Activated CD8-positive, alpha-beta memory T cell treated with anti-CD3 and anti-CD28 coated beads for 48 hours (primary cell): ENCODE results near the gene RBM39.
"Not testable (repeated sequence)": the region's sequence is repeated elsewhere in the genome, so short reads cannot be mapped to it uniquely, and the experiment has no call there.

Source experiments
- DNase-seq, 3 experiments: peaks; one replicate each; pipeline ENCODE4 v3.0.0-alpha.2; 2020; ENCODE audit warnings: low read depth in 2 of 3, low spot score in 2 of 3

RBM39 gene

DNA sequence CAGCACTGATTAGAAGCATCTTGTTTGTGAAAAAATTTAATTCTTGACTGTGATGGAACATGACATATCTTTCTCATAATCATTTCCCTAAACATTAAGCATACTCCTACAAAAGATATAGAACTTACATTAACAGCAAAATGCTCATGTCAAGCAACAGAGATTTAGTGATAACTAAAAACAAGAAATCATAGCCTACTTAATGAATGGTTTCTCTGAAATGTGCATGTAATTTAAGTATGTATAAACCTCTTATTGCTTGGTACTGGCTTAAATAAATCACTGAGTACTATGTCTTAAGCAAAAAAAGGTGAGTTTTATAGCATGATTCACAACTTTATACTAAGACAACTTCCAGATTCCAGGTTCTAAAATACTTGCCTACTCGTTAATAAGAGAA lies 33.6 kb downstream of the RBM39 start:
- DNase-seq, result no peak

DNA sequence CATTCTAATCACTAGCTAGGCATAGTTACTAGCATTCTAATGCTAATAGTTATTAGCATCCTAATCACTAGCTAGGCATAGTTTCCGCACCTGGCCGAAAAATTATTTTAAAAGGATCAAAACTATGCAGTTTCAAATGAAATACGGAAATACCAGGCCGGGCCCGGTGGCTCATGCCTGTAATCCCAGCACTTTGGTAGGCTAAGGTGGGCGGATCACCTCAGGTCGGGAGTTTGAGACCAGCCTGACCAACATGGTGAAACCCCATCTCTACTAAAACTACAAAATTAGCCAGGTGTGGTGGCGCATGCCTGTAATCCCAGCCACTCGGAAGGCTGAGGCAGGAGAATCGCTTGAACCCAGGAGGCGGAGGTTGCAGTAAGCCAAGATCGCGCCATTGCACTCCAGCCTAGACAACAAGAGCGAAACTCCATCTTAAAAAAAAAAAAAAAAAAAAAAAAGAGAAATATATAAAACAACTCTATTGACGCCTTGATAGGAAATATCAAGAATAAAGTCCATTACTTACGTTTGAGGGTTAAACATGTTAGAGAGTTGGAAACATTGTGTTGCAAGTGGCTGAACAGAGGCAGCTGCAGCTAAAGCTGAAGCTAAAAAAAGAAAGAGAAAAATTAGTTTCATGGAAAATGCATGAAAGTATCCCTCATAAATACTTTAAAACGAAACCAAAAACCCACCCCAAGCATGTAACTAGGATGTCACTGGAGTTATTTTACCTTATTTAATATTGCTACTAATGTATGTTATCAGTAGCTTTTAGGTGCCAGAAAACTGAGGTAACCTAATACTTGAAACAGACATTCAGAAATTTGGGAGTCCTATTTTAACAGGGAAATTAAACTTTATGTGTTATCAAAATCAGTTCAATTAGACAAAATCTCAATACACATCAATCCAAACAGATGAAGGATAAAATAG lies 35.2 kb downstream of the RBM39 start:
- DNase-seq, result not testable (repeated sequence)

DNA sequence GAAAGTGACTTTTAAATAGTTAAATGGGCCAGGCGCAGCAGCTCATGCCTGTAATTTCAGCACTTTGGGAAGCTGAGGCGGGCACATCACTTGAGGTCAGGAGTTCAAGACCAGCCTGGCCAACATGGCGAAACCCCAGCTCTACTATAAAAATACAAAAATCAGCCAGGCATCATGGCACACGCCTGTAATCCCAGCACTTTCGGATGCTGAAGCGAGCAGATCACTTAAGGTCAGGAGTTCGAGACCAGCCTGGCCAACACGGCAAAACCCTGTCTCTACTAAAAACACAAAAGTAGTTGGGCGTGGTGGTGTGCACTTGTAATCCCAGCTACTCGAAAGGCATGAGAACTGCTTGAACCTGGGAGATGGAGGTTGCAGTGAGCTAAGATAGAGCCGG lies 36.2 kb downstream of the RBM39 start:
- not testable (repeated sequence) for DNase-seq

DNA sequence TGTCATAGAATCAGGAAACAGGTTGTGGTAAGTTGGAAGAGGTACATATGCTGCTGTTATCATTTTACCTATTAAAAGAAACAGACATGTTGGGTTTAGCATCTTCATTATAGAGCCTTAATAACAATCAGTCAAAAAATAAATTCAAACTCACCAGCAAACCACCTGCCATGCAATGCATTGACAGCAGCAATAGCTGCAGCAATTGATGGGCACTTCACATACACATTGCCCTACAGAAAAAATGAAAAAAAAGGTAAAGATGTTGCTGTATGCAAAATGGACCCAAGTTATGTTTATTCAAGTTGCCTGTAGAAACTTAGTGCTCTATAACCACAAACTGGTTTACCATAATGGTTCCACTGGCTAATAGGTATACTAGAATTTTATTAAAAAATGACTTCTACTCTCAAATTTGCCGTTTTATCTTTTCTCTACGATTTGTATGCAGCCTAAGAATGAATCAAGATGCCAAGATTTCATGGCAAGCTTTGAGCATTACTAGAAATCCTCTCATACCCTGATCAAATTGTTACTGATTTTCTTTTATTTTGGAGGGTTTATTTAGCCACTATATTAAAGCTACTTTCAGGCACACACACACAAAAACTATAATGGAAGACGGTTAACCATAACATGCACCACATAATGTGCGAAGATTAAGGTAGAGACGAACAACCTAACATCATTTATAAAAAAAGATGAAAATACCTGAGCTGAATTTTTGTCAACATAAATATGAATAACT lies 37.4 kb downstream of the RBM39 start:
- no peak for DNase-seq

DNA sequence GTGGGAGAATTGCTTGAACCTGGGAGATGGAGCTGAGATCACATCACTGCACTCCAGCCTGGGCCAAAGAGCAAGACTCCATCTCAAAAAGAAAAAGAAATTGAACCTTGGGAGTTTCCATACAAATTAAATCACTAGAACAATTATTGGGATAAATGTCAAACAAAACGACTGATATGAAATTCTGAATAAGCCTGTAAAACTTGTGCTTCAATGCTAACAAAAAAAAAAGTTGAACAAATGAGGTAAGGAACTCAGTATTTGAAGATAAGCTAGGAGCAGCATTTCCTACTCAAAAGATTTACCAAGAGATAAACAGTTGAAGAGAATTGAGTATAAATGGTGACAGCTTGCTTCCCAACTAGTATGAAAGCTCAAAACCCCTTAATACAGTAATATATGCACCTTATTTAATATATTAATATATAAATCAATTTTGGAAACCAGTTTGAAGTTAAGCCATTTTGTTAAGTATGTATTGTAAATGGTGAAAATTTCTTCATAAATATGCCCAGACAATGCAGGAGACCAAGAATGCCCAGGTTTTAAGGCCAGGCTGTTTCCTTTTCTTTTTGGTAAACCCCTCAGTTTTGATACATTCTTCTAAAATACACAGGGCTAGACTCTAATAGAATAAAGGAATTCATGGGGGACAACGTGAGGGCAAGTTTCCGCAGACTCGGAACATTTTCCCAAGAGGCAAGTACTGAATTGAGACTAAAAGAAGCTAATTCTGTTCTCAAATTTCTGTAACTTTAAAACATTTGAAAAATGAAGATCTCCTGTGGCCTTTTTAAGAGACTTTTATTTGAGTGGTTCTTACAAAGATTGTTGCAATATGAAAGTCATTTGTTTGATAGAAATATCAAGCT lies 39.0 kb downstream of the RBM39 start:
- no peak for DNase-seq

DNA sequence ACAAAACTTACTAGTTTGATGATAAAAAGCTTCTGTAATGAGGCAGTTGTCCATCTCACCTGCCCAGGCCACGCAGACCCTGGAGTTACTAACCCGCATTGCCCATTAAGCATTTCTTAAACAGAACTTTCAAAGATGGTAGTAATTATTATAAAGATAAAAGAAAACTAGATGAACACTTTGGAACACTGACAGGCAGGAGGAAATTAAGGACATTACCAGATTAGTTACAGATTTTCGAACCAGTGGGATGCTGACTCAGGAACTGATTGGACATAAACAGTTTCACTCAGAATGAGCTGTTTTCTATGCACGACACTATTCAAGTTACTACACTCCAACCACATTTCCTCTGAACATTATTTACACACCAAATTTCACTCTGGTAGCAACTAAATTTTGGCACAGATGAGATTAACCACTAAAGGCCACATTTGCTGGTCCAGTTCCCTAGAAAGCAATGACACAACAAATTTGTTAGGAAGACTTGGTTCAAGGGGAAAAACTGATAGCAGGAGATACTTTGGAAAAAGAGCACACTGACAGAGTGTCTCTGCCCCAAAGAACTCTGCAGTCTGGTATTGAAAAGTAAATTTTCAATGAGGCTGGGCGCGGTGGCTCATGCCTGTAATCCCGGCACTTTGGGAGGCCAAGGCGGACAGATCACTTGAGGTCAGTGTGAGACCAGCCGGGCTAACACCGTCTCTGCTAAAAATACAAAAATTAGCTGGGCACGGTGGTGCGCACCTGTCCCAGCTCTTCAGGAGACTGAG lies 39.8 kb downstream of the RBM39 start:
- no peak for DNase-seq

DNA sequence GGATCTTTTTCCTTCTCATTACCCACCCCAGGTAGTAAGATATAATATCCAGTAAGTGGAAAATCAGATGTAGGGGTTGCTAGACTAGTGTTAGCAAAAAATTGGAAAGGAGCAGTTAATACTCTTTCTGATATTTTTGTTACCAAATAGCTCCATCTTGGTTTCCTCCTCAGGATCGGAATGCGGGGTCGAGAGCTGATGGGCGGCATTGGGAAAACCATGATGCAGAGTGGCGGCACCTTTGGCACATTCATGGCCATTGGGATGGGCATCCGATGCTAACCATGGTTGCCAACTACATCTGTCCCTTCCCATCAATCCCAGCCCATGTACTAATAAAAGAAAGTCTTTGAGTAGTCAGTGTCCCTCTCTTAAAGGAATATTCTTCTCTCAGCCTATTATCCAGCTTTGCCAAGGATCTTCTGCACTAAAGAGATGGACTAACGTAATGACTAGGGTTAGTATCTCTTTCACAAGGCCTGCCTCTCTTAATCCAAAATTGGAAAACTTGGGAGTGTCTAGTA lies 41.4 kb downstream of the RBM39 start:
- DNase-seq, result no peak

DNA sequence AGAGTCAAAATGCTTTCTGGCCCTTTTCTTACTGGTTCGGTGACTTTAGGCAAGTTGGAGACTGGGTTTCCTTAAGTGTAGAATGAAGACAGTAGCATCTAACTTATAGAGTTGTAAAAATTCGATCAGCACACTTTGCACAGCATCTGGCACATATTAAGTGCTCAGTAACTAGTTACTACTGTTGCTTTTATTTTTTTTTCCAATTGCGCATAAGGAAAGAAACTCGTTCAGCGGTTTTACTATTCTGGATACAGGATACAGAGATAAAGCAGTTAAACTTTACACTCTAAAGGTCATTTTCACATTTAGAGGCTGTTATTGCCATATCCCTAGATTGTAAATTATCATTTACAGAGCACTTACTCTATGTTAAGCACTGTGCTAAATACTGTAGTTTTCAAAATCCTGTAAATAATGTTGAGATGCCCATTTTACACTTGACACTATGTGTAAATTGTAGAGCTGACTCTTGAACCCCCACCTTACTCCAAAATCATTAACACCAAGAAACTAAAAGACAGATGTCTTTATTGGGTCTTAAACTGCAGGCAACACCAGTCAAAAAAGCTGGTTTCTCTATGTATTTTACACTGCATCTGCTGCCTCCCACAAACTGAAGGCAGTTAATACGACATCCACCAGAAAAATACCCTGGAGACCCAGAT lies 42.0 kb downstream of the RBM39 start:
- no peak for DNase-seq

DNA sequence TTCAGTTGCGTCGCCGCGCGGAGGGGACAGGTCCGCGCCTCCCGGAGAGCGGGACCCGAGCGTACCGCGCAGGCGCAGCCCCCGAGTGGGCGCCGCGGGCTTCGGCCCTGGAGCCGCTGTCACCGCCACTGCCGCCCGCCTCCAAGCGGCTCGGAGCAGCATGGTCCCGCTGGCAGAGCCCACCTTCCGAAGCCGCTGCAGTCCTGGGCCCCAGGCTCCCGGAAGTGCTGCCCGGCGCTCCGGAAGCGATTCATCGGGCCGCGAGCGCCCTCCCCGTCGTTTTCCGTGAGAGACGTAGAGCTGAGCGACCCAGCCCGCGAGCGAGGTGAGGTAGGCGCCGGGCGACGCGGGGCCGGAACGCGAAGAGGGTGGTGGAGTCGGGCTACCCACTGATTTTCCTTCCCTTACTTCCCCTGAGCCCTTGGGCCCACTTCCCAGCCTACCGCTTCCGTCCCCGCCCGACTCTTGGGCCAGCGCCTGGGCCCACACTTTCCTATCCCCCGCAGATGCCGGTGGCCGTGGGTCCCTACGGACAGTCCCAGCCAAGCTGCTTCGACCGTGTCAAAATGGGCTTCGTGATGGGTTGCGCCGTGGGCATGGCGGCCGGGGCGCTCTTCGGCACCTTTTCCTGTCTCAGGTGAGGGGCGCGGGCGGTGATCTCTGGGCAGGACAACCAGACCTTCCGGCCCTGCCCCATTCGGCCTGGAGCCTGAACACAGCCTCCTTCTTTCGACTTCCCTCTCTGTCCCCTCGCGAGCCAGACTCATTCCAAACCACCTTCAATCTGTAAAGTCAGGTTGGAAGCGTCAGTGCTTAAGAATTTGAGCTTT lies 42.7 kb downstream of the RBM39 start, which contains the start of the genes NFS1 and ROMO1:
Gene NFS1, minus strand, starts transcription at position 226 of the 830 bp plus-strand sequence. Its CDS starts 64 bp downstream, at position 162.
Gene ROMO1, plus strand, starts transcription at position 279 of the 830 bp plus-strand sequence. Its CDS starts 228 bp downstream, at position 507.
- peak; percentile 68 to 79 (median 75) for DNase-seq

DNA sequence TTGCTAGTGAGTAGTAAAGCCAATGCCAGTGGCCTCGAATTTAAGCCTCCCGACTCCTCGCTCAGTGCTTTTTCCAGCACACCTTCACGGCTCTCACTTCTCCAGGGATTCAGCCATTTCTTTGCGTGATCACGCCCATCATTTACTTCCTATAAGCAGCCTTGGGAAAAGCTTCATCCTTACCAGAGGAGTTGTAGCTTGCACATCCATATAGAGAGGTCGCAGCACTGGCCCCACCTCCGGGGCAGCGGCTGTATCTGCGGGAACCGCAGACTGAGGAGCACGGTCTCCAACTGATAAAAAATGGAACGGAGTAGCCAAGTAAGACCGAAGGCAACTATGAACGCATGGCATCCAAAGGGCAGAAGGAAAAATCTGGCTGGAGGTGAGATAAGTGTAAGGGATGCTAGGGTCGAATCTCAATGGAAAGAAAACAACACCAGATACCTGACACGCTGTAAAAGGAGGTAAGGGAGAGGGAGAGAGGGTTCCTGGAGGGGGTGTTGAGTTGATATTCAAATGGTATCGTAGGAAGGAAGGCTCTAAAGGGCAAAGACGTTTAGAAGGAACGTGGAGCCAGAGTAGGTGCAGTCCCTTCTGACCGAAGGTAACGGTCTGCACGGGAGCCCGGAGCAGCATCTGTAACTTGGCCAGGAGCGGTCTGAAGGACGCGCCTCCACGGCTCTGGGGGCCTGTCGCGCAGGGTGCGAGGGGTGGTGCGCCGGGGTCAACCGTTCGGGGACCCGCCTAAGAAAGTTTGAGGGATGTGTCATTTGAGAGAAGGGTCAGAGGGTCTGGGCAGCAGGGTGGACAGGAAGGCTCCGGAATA lies 43.5 kb downstream of the RBM39 start:
- DNase-seq, result no peak

DNA sequence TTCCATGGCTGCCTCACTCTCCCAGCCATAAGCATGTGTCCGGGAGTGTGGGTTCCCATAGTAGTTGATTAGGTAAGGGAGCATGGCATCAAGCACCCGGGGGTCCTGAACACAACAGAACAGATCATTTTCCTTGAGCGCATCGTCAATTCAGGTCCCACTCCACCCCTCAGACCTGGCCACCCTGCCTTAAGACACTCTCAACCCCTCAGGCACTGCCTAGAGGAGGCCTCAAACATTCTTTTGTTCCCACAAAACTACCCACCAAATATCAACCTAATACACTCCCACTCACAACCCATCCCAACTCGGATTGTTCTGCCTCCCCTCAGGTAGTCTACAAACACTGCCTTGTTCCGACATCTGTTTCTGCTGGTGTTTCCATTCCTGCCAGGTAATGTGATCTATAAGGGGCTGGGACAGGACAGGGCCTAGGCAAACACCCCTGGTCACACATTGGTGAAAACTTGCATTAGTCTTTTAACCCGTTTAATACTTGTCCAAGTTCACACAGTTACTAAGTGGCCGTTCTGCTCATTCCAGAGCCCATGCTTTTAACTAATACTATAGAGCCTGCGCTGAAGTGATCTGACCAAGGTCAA lies 44.3 kb downstream of the RBM39 start:
- no peak for DNase-seq

DNA sequence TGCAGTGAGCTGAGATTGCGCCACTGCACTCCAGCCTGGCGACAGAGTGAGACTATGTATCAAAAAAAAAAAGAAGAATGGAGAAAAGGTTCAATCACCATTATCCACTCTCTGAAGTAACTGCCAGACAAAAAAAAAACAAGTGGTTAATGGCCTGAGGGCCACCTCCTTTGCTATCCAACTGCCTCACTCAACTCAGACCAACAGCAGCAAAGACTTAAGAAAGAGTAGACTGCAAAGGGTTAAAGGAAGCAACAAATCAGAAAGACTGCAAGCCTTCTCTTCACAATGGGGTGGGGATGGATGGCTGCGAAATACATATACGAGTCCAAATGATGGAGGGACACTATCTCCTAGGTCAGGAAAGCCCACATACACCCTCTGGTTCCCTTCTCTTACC lies 46.1 kb downstream of the RBM39 start:
- DNase-seq, result no peak

DNA sequence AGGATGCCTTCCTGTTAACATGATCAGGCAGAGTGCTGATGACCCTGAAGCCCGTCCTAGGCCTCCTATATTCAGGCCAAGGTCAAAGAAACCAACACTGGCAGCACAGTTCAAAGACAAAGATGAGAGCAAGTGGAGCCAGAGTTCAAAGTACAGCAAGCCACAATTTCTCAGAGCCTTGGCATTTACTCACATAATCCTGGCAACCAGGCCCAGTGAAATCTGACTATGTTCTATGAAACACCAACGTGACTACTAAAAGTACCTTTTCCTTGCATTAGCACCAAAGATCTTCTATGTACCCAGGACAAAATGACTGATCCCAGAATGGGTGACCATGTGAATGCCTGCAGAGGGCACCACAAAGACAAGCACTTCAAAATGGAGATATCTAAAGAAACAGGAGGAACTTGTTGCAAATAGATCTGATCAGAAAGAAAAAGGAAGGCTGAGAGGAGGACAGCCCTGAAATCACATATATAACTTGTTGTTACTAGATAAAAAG lies 46.8 kb downstream of the RBM39 start:
- no peak for DNase-seq

DNA sequence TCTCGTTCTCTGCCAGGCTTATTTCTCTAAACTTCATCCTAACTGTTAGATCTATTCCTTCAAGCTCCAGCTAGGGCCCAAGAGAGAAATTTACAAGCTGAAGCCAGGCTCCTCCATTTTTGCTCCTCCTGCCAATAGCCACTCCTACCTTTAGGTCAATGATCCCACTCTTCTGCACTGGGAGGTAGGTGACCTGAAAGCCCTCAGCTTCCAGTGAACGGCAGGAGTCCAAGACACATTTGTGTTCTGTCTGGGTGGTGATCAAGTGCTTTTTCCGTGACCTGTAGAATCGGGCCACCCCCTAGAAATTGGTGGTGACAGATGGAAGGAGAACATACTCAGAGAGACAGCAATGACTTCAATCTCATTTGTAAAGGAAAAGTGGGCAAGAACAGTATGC lies 51.8 kb downstream of the RBM39 start:
- no peak for DNase-seq

DNA sequence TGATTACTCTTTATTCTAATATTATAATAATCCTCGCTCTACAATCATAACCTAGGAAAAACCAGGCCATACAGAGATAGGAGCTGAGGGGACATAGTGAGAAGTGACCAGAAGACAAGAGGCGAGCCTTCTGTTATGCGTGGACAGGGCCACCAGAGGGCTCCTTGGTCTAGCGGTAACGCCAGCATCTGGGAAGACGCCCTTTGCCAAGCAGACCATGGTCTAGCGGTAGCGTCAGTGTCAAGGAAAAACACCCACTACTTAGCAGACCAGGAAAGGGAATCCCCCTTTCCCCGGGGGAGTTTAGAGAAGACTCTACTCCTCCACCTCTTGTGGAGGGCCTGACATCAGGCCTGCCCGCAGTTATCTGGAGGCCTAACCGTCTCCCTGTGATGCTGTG lies 55.2 kb downstream of the RBM39 start:
- not testable (repeated sequence) for DNase-seq

DNA sequence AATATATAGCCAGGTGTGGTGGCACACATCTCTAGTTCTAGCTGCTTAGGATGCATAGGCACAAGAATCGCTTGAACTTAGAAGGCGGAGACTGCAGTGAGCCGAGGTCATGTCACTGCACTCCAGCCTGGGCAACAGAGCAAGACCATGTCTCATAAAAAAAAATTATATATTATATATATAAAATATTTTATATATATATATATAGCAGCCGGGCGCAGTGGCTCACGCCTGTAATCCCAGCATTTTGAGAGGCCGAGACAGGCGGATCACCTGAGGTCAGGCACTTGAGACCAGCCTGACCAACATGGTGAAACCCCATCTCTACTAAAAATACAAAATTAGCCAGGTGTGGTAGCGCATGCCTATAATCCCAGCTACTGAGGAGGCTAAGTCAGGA lies 56.7 kb downstream of the RBM39 start:
- not testable (repeated sequence) for DNase-seq

DNA sequence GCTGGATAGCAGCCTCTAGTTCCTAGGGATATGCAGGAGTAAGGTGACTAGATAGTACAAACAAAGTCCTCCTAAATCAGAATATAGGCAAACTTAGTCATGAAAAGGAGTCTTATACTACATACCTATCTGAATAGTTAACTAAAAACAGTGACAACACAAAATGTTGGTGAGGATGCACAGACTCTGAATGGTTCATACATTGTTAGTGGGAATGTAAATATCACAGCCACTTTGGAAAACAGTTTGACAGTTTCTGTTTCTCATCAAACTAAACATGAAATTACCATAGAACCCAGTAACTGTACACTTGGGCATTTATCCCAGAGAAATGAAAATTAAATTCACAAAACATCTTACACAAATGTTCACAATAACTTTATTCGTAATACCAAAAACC lies 60.1 kb downstream of the RBM39 start:
- no peak for DNase-seq
